GM19397 (cell line): ENCODE data around the gene GABRP.
"Not testable (repeated sequence)": the region's sequence is repeated elsewhere in the genome, so short reads cannot be mapped to it uniquely, and the experiment has no call there.

Experiments used
- ATAC-seq: cut with Tn5 transposase; IDR thresholded peaks from one replicate; pipeline ENCODE4 v1.9.1; 2021; ENCODE audit warnings: mild to moderate bottlenecking, moderate library complexity; ENCODE audit not compliant: unreplicated experiment

GABRP gene

GRCh38 chr5:170755679-170756456 is 27.7 kb upstream of the GABRP start:
- ATAC-seq: no peak

GRCh38 chr5:170756691-170757090 is 26.8 kb upstream of the GABRP start:
- ATAC-seq: no peak

GRCh38 chr5:170757182-170757601 is 26.3 kb upstream of the GABRP start:
- ATAC-seq: peak; percentile 91

- no peak for ATAC-seq
Measured at GRCh38 chr5:170757669-170758068, 25.9 kb upstream of the GABRP start.

GRCh38 chr5:170758481-170758880 is 25.0 kb upstream of the GABRP start:
- no peak for ATAC-seq

GRCh38 chr5:170760113-170760512 is 23.4 kb upstream of the GABRP start:
- no peak for ATAC-seq

GRCh38 chr5:170761048-170761707 is 22.3 kb upstream of the GABRP start:
- no peak for ATAC-seq

- ATAC-seq: no peak
Measured at GRCh38 chr5:170761708-170762066, 21.8 kb upstream of the GABRP start.

GRCh38 chr5:170762298-170762697 is 21.2 kb upstream of the GABRP start:
- ATAC-seq: not testable (repeated sequence)

GRCh38 chr5:170765868-170766267 is 17.7 kb upstream of the GABRP start:
- ATAC-seq: not testable (repeated sequence)

- ATAC-seq: no peak
Measured at GRCh38 chr5:170769246-170769645, 14.3 kb upstream of the GABRP start.

GRCh38 chr5:170769898-170770416 is 13.6 kb upstream of the GABRP start:
- no peak for ATAC-seq

- no peak for ATAC-seq
Measured at GRCh38 chr5:170771496-170771895, 12.0 kb upstream of the GABRP start.

- no peak for ATAC-seq
Measured at GRCh38 chr5:170773024-170773985, 10.2 kb upstream of the GABRP start.

- ATAC-seq: no peak
Measured at GRCh38 chr5:170774831-170775230, 8.7 kb upstream of the GABRP start.

- ATAC-seq: no peak
Measured at GRCh38 chr5:170781946-170782345, 1.6 kb upstream of the GABRP start.

GRCh38 chr5:170782438-170782837 is 1.1 kb upstream of the GABRP start:
- no peak for ATAC-seq

- ATAC-seq: no peak
Measured at GRCh38 chr5:170785416-170785815, 1.9 kb downstream of the GABRP start.

- no peak for ATAC-seq
Measured at GRCh38 chr5:170787216-170787615, 3.7 kb downstream of the GABRP start.

GRCh38 chr5:170788626-170789304 is 5.2 kb downstream of the GABRP start:
- no peak for ATAC-seq
